SH-SY5Y (cell line): ENCODE data around the gene SETD1B.

Experiments
- GATA2 ChIP-seq: IDR thresholded peaks from 2 replicates; pipeline ENCODE4 v1.6.1; 2011; ENCODE audit warnings: mild to moderate bottlenecking, low read depth, low read length
- GATA3 ChIP-seq: IDR thresholded peaks from 2 replicates; pipeline ENCODE4 v1.6.1; 2011; ENCODE audit warnings: low read depth, mild to moderate bottlenecking, low read length, moderate library complexity

GRCh38 chr12:121788176-121788818, 15.5 kb upstream of the SETD1B start:
- no peak for TF ChIP-seq GATA3
- no peak for TF ChIP-seq GATA2
